A204.1 (cell line): ENCODE results near the gene FEZF2.

Source experiments
- FAIRE-seq: peaks from 2 replicates; lab custom pipeline; 2012; peaks lifted over from hg19 to GRCh38; lab: Jason Lieb, UNC

The FEZF2 gene

DNA sequence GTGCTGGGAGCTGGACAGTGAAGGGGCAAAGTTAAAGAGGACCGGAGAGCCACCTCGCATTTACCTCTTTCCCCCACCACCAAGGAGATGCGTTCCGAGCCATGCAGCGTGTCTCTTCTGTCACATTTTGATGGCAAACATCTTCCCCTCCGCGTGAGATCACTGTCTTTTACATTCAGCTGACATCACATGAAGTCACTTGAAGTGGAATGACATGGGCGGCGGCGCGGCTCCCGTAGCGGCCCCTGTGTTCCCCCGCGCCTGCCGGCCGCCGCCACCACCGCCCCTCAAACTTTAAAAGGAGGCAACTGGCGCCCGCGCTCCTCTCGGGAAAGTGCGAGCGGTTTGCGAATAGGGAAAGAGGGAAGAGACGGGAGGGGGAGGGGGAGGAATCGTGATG, at the start of gene FEZF2:
FEZF2 (minus strand) TSS at position 336 of the 400 bp plus-strand sequence. CDS start 682 bp downstream, outside the sequence.
- no peak for FAIRE-seq

DNA sequence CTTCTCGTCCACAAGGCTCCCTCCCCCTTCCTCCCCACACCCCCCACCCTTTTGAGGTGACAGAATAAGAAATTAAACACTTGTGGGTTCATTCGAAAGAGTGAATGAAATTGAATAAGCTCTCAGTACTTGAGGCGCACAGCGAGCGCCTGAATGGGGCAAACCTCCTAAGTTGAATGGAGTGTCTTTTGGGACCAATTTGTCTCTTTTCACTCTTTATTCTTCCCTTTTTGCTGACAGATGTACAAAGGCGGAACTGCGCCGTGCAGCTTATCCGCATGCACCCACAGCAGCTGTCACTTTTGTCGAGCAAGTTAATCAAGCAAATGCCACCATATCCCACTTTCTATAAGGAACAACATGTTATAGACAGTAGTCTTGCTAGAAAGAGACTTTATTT, 47.9 kb upstream of the FEZF2 start:
- no peak for FAIRE-seq

DNA sequence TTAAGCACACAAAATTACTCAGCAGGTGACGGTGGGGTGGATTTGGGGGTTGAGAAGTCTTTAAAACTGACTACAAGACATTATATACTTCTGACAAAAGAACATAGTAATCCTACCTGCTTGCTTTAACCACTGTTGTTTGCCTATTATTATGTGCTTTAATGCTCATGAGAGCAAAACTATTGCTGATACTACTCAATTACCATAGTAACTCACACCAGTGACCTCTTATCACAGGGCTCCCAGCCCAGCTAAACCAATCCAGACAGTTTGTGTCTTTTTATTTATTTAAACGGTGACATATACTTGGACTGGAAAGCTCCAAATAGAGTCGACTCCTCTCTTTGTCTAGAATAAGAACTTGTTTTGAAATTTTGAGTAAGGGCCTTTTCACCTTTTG, 42.8 kb upstream of the FEZF2 start:
- FAIRE-seq, result no peak

DNA sequence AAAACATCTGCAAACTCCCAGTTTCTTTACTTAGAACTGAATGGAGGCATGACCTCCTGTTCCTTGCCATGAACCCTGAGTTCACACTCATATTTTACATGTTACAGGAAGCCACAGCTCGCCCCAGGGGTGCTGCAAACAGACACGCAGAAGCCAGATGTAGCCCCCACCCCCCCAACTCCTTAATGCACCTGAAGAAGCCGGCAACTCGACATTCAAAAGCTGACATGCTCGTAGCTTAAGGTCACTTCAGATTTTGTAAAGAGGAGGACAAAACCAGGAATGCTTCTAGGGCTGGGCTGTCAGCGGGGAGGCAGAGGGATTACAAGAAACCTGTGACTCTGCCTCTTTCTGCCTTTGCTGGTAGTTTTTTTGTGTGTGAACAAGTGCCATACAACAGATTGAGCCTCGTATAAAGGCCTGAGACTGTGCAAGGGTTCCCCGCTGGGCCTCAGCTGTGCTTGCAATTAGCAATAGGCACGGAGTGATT, 42.0 kb upstream of the FEZF2 start:
- FAIRE-seq, result no peak

DNA sequence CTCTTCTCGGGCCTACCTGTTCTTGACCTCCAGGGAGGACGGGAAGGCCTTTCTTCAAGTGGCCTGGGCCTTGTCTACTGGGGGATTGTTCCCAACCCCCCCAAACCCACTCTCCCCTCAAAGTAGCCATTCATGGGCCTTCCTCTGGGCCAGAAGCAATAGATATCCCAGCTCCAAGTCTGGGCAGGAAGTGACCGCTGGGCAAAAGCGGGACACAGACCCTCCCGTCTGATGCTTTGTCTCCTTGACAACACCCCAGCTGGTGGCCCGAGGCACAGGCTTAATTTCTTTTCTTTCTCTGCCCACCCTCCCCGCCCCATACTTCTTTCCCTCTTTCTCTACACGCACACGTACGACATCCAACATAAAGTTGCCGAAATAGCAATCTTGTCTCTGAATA, 41.4 kb upstream of the FEZF2 start:
- FAIRE-seq, result no peak

DNA sequence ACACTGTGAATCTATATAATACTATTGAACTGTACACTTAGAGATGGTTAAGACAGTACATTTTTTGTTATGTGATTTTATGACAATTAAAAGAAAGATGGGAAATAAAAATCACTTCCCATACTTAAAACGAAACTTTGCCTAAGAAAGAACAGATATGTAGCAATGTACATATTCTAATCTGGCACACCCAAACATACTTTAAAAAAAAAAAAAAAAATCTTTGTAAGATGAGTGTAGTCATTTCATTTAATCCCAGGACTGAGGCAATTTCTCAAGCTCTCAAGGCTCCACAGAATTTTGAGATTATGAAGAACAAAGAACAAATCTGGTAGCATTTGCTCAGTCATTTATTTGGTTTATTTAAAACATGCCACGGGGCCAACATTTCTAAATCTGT, 40.3 kb upstream of the FEZF2 start:
- no peak for FAIRE-seq

DNA sequence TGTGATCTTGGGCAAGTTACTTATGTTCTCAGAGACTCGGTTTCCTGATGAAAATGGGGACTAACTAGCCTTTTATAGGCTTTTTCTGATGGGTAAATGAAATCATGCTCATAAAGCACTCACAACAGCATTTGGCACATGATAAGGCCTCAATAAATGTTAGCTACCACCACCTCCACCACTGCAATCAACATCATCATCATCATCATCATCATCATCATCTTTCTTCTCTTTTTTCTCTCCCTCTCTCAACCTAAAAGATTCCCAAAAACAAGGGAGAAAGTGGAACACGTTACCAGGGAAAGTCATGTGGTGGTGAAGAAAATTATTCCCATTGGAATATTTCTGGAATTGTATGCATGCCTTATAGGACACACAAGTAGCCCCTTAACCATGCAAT, 33.6 kb upstream of the FEZF2 start:
- no peak for FAIRE-seq

DNA sequence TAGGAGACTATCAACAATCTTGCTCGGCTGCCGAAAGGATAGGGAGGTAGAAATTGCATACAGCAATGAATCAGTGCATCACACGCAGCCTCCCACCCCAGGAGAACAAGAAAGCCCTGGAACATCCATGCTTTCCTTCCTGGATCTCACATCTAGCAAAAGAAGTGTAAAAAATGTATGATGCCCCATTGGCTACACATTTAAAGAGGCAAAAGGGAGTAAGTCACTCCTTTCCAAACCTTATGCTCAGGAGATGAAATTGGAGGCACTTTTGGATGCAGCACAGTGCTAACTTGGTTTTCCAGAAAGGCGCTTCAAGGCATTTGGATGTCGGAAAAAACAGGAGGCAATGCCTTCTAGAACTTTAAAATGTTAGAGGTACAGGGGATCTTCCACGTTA, 32.2 kb upstream of the FEZF2 start:
- FAIRE-seq, result no peak

DNA sequence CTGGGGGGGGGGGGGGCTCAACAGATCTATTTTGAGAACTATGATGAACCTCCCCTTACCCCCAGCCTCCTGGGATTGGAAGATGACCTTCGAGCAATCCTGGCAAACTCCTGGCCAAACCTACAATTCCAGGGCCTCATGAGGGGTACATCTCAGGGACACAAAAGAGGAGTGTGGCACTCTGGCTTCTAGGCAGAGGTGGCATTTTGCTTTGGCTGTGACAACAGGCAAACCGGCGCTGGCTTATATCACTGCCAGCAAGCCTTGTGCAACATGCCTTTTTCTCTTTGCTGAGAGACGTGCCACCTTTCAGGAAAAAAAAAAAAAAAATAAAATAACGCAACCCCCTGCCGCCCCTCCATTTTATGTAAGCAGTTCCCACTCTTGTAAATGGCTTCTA, 31.8 kb upstream of the FEZF2 start:
- no peak for FAIRE-seq

DNA sequence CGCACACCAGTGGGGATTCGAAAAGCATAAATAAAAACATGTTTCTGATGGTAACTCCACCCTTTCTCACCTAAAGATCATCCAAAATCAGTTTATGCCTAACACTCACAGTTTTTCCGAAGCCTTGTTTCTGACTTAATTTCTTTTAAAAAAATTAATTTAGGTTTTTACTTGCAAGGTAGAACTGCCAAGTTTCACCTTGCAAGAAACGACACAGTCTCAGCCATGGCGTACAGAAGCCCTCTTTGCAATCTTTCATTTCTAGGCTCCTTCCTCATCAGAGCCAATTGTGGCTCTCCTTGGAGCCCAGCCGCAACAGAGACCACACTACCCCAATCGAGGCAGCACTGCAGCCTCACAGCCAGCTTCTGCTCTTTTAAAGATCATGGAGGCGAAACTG, 31.0 kb upstream of the FEZF2 start:
- FAIRE-seq, result no peak

DNA sequence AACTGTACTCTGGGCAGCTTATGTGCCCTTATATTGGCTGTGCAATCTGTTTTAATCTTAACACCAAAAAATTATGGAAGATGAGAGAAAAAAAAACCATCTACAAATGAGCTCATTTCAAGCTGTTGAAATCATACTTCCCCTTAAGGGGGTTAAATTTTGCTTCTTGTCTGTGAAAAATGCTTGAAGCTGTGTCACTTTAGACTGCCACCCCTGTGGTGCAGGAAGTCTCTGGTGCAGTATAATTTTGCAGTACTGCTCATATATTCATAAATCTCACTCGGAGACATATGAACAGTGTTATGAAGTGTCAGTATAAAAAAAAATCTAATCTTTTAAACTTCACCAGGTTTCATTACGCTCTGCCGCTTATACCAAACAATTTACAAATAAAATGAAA, 30.4 kb upstream of the FEZF2 start:
- no peak for FAIRE-seq

DNA sequence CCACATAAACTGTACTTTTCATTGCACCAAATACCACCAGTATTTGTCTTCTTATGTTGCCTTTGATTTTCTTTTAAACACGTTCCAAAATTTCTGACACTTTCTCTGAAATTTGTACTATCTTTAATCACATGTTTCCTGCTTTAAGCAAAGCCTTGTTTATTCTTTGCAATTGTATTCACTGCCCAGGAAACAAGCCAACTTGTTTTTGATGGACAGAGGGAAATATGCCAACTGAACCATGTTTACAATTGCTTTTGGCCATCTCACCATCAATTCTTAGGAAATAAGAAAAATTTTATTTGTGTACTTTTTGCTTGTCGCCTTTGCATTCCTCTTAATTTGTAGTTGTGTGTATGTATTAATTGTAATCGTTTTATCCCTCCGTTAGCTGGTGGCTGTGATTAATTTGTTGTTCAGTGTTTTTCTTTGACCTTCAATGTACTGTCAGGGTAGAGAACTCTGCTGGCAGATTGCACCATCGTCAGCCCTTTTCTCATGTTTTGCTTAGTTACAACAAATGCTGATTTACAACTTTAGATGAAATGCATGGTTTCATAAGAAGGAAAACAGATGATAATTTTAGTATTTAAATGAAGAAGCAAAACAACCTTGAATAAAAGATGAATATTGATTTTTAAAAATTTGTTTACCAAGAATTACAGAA, 19.4 kb upstream of the FEZF2 start:
- FAIRE-seq, result no peak

DNA sequence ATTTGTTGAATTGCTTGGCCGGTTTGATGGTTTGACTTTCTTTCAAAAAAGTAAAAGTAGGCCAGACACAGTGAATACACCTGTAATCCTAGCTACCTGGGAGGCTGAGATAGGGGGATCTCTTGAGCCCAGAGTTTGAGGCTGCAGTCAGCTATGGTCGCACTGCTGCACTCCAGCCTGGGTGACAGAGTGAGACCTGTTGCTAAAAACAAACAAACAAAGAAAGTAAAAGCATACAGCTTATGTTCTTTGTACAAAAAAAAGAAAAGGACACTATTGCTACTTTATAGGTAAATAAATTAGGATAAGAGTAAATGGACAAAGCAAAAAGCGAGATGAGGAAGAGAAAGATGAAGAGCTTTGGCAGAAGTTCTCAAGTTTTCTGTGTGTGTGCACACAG, 13.9 kb upstream of the FEZF2 start:
- no peak for FAIRE-seq

DNA sequence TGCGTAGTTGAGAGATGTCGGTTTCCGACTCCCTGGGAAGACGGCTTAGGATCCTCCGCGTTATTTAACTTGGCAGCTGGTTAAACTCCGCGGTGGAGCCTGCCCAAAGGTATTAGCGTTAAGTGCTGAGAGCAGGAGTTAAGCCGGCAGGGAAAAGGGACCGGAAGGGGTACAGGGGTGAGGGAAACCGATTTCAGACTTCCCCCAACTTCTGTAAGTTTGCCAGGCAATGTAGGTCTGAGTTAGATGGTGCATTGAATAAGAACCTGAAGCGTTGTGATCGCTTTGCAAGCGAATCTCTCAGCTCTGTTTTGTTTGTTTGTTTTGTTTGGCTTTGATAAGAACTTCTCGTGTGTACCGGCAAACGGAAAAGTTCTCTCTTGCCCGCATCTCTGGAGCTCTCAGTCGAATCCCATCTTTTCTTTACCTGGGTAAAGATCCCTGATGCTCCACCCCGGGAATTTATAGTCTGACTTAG, 6.0 kb upstream of the FEZF2 start:
- FAIRE-seq, result no peak

DNA sequence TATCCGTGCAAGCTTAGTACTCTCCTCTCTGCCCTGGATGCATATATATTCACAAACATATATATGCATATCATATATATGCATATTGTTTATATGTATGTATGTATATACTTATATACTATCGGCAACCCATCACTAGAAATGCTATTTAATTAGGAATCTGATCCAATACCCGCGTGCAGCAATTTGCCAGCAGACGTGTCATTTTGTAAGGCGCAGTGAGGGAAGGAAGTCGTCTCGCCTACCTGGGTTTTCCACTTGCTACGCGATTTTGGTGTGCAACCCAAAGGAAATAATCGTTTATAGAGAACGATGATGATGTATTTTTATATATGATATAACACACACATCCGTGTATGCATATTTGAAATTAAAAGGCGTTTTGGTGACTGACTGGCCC, 5.6 kb upstream of the FEZF2 start:
- FAIRE-seq, result no peak

DNA sequence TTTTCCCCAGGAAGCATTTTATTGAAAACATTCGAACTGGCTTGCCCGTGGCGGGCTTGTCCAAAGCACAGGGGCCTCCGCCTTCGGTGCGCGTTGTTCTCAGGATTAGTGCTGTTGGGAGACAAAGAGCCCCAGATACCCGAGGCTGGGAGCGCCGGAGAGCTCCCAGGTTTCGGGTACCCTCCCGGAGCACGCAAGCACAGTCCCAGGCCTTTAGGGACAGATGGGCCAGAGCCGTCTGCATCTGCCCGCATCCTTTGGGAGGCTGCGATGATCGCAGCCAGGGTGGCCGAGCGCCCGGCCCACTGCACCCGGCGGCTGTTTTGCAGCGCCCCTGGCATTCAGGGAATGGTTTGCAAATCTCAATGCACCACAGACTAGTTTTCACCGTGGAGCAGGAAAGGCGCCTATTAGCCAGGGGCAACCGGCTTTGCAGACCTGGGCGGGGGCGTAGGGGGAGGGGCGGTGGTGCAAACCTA, 5.0 kb upstream of the FEZF2 start:
- no peak for FAIRE-seq

DNA sequence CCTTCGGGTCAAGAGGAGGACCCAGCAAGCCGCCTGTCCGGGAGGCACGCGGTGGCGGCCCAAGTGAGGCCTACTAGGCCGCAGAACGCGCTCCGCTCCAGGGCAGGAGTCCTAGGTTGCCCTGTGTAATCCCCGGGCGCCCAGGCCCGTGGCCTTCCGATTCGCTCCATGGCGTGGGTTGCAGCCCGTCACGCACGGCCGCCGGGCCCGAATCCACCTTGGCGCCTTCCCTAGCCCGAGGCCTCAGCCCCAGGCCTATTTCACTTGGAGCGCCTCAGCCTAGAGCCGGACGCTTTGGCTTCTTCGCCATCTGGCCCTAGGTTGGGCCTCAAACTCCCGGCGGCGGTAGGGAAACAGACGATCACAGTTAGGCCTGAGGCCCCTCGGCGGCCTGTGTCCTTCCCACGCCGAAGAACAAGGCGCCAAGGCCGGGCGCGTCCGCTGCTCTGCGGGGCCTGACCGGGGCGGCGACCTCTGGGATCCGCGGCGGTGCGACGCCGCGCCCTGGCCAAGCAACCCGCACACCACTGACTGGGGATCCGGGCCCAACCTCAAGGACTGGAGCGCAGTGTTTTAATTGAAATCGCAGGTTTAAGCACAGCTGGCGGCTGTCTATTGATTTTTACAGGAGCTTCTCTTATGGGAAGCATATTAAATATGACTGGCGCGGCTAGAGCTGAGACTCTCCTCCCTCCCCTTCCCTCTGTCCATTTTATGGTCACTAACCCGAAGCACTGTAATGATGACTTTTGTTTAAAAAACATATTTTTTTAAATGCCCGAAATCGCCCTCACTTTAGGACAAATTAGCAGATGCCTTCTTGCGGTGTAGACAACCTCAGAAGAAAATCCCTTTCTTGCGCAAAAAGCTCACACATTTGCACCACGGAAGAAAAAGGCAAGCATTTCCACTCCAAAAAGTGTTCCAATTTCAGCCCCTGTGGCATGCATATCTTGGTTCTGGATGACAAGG, 3.8 kb upstream of the FEZF2 start:
- FAIRE-seq, result no peak

DNA sequence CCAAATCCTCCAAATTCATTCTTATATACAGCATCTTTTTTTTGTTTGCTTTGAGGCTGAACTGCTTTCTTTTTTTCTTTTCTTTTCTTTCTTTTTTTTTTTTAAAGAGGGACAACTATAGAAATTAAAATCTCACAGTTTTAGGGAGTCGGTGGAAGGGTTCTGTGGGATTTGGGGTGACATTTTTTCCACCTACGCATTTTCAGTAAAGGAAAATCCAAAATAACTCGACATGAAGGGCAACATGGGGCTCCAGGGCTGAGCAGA, 3.0 kb upstream of the FEZF2 start:
- FAIRE-seq, result no peak

DNA sequence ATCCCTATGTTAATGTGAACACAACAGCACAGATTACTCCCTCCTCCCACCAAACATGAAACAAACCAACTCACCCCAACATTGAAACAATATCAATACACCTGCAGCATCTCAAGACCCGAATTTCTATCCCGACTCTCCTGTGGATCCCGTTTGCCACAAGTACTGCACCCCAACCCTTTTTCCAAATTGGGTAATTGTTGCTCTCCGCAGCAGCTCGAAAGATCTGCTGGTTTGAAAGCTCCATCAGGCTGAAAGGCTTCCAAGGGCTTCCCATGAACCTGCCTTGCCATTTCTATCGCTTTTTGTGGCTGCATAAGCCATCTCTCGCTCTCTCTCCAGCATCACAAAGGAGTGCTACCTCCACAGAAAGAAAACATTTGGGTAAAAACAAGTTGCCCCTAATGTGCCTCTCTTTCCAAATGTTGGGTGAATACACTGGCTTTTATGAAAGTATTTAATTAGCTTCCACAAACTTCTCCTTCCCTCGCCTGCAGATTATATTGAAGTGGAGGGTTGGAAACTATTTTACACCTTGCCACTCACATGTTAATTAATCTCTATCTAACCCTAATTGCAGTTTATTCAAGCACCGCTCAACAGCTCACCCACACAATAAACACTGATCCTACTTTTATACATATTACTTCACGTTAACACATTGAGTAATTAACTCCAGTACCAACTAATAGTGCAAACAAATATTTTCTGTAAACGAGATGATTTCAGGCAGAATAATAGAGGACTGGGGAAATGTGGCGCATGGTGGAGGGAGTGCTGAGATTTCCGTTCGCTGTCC, 2.5 kb upstream of the FEZF2 start:
- no peak for FAIRE-seq

DNA sequence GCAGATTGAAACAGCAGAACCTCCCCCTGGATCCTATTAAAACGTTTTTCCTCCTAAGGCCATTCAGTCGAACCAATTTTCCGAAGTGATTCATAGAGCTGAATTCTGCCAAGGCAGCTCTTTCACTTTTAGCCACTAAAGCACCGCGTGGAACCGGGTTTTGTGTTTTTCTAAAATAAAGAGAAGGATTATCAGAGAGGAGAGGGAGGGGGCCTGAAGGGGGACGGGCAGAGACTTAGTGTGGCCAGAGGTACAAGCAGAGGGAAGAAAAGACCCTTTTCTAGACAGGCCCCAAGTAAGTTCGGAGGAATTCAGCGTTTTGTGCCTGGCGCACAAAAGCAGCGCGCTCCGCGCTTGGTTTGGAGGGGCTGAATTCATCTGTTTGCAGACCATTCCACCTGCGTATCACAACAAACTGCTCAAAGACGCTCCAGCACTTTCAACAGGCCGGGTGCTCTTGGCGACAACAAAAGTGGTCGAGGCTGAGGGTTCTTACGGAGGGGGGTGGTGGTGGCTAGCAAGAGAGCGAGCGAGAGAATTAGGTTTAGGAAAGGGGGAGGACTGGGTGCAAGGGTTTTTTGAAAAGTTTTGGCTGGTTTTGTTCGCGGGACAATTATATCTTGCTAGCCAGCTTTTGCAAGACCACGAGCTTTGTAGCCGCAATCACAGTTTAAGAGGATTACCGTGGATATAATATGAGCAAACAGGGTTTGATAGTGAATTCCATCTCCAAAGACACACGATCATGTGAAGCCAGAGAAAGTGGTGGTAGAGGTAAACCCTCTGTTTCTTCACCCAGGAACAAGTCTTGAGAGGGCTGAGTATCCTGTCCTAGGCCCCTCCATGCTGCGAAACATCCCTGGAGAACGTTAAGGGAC, 1.2 kb upstream of the FEZF2 start:
- no peak for FAIRE-seq

DNA sequence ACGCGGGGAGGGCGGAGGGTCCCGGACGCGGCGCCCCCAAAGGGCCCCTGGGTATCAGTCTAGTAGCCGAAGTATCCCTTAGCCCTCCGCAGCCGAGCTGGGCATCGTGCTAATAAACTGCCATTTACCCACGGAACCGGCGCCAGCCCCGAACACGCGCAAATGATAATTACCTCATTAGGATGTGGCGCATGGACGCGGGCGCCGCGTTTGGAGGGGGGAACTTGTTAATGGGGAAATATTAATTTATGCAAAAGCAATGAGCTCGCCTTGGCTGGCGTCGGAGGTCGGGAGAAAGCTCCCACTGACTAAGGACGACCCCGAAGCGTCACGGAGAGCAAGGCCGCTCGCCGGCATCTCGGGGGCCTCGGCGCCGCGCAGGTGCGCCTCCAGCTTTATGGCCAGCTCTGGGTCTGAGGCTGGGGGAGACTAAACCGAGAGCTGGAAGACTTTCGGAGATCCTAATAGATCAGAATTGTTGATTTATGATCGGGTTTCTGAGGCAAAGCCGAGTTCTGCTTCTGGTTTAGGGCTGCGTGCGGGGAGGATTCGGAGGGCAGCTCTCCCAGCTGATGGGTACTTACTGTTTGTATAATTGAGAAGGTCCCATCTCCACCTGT, 474 bp upstream of the FEZF2 start:
- no peak for FAIRE-seq
